Activated naive CD8-positive, alpha-beta T cell treated with anti-CD3 and anti-CD28 coated beads, Interleukin-2, amount 50 U/mL, for 24 hours (primary cell): Measurements from ENCODE around the gene CTSK.

ENCODE experiments used
- ATAC-seq: fragments of 150-1000 bp; cut with Tn5 transposase; one replicate; pipeline ENCODE4 v1.10.0; 2021
- DNase-seq: peaks from one replicate; pipeline ENCODE4 v3.0.0; 2021
- H3K27ac Mint-ChIP-seq: one replicate; pipeline ENCODE4 v1.8.0; 2021; ENCODE audit warnings: mild to moderate bottlenecking, mixed read lengths
- H3K27me3 Mint-ChIP-seq: one replicate; pipeline ENCODE4 v1.8.0; 2021; ENCODE audit warnings: mixed read lengths
- H3K36me3 Mint-ChIP-seq: one replicate; pipeline ENCODE4 v1.8.0; 2021; ENCODE audit warnings: low read depth, mixed read lengths
- H3K4me1 Mint-ChIP-seq: one replicate; pipeline ENCODE4 v1.8.0; 2021; ENCODE audit warnings: mixed read lengths
- H3K4me3 Mint-ChIP-seq: one replicate; pipeline ENCODE4 v1.8.0; 2021; ENCODE audit warnings: mild to moderate bottlenecking, moderate library complexity, mixed read lengths
- H3K9me3 Mint-ChIP-seq: one replicate; pipeline ENCODE4 v1.8.0; 2021; ENCODE audit warnings: mixed read lengths

The CTSK gene

DNA sequence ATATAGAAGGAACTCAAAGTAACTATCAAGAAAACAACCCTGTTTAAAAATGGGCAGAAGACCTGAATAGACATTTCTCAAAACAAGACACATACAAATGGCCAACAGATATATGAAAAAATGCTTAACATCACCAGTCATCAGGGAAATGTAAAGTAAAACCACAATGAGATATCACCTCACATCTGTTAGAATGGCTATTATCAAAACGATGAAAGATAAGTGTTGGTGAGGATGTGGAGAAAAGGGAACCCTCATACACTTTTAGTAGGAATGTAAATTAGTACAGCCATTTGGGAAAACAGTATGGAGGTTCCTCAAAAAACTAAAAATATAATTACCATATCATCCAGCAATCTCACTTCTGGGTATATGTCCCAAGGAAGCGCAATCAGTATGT, 45.5 kb downstream of the CTSK start:
- peaks cover 20% of the 10 kb centered on the region for H3K36me3 Mint-ChIP-seq
- H3K27me3 Mint-ChIP-seq = no peaks in the 10 kb centered on the region
- no peak overlapping the region for H3K27ac Mint-ChIP-seq
- no peak for ATAC-seq
- peaks cover 48% of the 10 kb centered on the region for H3K4me1 Mint-ChIP-seq
- no peak for DNase-seq
- H3K4me3 Mint-ChIP-seq = no peak overlapping the region
- no peaks in the 10 kb centered on the region for H3K9me3 Mint-ChIP-seq

DNA sequence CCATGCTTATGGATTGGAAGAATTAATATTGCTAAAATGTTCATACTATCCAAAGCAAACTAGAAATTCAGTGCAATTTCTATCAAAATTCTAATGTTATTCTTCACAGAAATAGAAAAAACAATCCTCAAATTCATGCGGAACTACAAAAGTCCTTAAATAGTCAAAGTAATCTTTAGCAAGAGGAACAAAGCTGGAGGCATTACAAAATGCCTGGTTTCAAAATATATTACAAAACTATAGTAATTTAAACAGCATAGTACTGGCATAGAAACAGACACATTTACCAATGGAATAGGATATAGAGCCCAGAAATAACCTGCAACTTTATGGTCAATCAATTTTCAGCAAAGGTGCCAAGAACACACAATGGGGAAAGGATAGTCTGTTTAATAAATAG, 46.3 kb downstream of the CTSK start:
- H3K4me3 Mint-ChIP-seq = no peak overlapping the region
- DNase-seq = no peak
- H3K36me3 Mint-ChIP-seq = peaks cover 25% of the 10 kb centered on the region
- ATAC-seq = no peak
- no peaks in the 10 kb centered on the region for H3K9me3 Mint-ChIP-seq
- H3K27me3 Mint-ChIP-seq = no peaks in the 10 kb centered on the region
- H3K27ac Mint-ChIP-seq = no peak overlapping the region
- peaks cover 48% of the 10 kb centered on the region for H3K4me1 Mint-ChIP-seq

DNA sequence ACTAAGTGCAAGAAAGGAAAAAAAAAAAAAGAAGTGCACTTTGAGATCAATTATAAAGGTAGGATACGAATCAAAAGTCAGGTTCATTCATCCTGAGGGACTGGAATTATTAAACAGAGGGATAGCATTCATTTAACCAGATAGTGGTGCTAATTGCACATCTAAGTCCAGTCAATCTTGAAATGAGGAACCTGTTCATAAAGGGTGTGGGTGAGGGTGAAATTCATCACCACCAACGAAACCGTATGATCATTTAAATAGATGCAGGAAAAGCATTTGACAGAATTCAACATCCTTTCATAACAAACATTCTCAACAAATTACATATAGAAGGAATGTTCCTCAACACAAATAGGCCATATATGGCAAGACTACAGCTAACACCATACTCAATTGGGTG, 48.0 kb downstream of the CTSK start:
- H3K27ac Mint-ChIP-seq = peak overlapping the region; percentile 8
- H3K36me3 Mint-ChIP-seq = peaks cover 25% of the 10 kb centered on the region
- ATAC-seq = no peak
- H3K9me3 Mint-ChIP-seq = no peaks in the 10 kb centered on the region
- no peaks in the 10 kb centered on the region for H3K27me3 Mint-ChIP-seq
- H3K4me3 Mint-ChIP-seq = no peak overlapping the region
- DNase-seq = no peak
- peaks cover 34% of the 10 kb centered on the region for H3K4me1 Mint-ChIP-seq

DNA sequence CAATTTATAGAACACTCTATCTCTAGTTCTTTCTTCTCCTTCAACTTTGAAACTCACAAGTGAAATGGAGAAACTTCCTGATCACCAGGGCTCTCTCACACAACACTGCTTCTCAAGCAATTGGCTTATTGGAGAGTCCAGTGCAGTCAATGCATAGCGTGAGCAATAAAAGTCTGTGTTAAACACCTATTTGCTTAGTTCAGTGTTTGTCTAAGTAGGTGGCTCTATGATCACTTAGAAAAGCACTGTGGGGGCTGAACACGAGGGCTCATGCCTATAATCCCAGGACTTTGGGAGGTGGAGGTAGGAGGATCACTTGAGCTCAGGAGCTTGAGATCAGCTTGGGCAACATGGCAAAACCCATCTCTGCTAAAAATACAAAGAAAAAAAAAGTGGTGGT, 54.6 kb downstream of the CTSK start:
- H3K27me3 Mint-ChIP-seq = no peaks in the 10 kb centered on the region
- H3K4me3 Mint-ChIP-seq = no peak overlapping the region
- H3K27ac Mint-ChIP-seq = peak overlapping the region; percentile 27
- H3K36me3 Mint-ChIP-seq = peaks cover 16% of the 10 kb centered on the region
- H3K4me1 Mint-ChIP-seq = no peaks in the 10 kb centered on the region
- no peaks in the 10 kb centered on the region for H3K9me3 Mint-ChIP-seq
- DNase-seq (no peak), ATAC-seq (no peak)

DNA sequence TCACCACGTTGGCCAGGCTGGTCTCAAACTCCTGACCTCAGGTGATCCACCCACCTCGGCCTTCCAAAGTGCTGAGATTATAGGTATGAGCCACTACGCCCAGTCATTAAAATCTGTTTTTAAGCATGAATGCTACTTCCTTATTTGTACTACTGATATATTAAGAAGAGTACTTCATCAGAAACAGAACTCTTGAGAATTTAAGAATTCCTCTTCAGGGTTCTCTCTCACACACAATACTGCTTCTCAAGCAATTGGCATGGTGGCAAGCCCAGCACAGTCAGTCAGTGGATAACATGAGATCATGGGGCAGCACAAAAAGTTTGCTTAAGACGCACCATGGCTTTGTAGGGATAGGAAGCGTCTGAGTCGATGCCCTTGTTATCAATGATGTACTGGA, 56.6 kb downstream of the CTSK start:
- Mint-ChIP-seq H3K4me3 (no peak overlapping the region), H3K9me3 (no peaks in the 10 kb centered on the region), H3K4me1 (no peaks in the 10 kb centered on the region), H3K27ac (no peak overlapping the region), H3K36me3 (peaks cover 11% of the 10 kb centered on the region), H3K27me3 (no peaks in the 10 kb centered on the region)
- ATAC-seq = no peak
- DNase-seq = no peak

DNA sequence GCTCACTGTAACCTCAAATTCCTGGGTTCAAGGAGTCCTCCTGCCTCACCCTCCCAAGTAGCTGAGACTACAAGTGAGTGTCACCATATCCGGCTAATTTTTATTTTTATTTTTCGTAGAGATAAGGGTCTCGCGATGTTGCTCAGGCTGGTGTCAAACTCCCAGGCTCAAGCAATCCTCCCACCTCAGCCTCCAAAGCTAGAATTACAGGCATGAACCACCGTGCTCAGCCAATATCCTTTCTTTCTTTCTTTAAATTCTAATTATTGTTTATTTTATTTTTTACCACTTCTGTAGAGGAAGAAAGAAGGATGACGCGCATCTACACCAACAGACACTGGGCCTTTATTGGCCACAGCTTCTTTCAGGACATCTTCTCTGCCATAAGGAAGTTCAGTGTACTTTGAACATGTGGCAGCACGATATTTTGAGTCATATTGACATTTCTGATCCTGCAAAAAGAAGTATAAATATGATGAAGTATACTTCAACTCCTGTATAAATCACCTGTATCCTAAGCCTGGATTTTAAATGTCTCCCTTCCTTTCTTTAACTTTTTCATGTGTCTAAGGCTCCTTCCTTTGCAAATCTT, 58.2 kb downstream of the CTSK start:
- no peak overlapping the region for H3K27ac Mint-ChIP-seq
- no peaks in the 10 kb centered on the region for H3K27me3 Mint-ChIP-seq
- no peaks in the 10 kb centered on the region for H3K4me1 Mint-ChIP-seq
- H3K4me3 Mint-ChIP-seq = no peak overlapping the region
- DNase-seq (no peak), ATAC-seq (no peak)
- peaks cover 11% of the 10 kb centered on the region for H3K36me3 Mint-ChIP-seq
- H3K9me3 Mint-ChIP-seq = no peaks in the 10 kb centered on the region

DNA sequence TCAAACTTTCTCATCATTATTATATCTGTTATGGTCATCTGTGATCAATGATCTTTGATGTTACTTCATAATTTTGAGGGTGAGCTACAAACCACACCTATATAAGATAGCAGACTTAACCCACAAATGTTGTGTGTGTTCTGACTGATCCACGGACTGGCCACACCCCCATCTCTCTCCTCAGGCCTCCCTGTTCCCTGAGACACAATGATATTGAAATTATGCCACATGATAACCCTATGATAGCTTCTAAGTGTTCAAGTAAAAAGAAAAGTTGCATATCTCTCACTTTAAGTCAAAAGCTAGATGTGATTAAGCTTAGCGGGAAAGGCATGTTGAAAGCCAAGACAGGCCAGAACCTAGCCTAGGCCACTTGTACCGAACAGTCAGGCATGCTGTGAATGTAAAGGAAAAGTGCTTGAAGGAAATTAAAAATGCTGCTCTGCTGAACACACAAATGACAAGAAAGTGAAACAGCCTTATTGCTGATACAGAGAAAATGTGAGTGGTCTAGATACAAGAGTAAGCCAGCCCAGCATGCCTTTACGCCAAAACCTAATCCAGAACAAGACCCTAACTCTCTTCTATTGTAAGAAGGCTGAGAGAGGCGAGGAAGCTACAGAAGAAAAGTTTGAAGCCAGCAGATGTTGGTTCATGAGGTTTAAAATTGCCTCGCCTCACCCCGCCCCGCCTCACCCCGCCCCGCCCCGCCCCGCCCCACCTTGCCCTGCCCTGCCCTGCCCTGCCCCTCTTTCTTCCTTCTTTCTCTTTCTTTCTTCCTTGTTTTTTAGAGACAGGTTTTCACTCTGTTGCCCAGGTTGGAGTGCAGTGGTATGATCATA, 59.0 kb downstream of the CTSK start:
- H3K36me3 Mint-ChIP-seq = peaks cover 11% of the 10 kb centered on the region
- H3K4me3 Mint-ChIP-seq = no peak overlapping the region
- no peaks in the 10 kb centered on the region for H3K4me1 Mint-ChIP-seq
- H3K9me3 Mint-ChIP-seq = no peaks in the 10 kb centered on the region
- H3K27ac Mint-ChIP-seq = no peak overlapping the region
- ATAC-seq (no peak), DNase-seq (no peak)
- H3K27me3 Mint-ChIP-seq = no peaks in the 10 kb centered on the region
